IMR-90 (cell line): ENCODE results near the gene VWA5A. TPM values are rescaled to one million over a fixed set of nuclear protein-coding genes. Genes with fewer than 3 reads are reported as not detected.
A peak's percentile ranks its signal among the peaks of the same experiment; 100 is the strongest.

Experiments
- ATAC-seq: fragments of 200-7000 bp; cut with Tn5 transposase; 2 replicates; pipeline ENCODE4 v1.9.1; 2020; ENCODE audit warnings: low read depth, mild to moderate bottlenecking, moderate library complexity
- BruUV-seq: library from RNA; stranded (reverse); fragments of 400-500 nt; replicated peaks from 2 replicates; lab custom pipeline; 2021; lab: Mats Ljungman, UMichigan
- CTCF ChIA-PET: fragments of 300-600 bp; formaldehyde crosslinking; extraction: SDS; loops from one replicate; lab custom pipeline; 2021; ENCODE audit warnings: antibody characterized with exemption; lab: Yijun Ruan, JAX
- POLR2A ChIA-PET: fragments of 300-600 bp; sonication (Branson Sonifier 250); formaldehyde crosslinking; loops from one replicate; lab custom pipeline; 2022; ENCODE audit warnings: antibody characterized with exemption; ENCODE audit not compliant: unreplicated experiment; lab: Charles Lee
- DNase-seq: peaks from one replicate; pipeline ENCODE4 v3.0.0; 2013
- H2AFZ ChIP-seq: replicated peaks from 2 replicates; pipeline ENCODE3; 2013; ENCODE audit warnings: low read length, mild to moderate bottlenecking; ENCODE audit not compliant: poor library complexity
- H2AK5ac ChIP-seq: 2 replicates; pipeline ENCODE4 v1.6.1; 2013; ENCODE audit warnings: low read depth, low read length, inconsistent platforms
- H2AK9ac ChIP-seq: replicated peaks from 2 replicates; pipeline ENCODE3; 2013; ENCODE audit warnings: mild to moderate bottlenecking, low read depth, low read length, moderate library complexity; ENCODE audit not compliant: poor library complexity
- H2BK120ac ChIP-seq: 2 replicates; pipeline ENCODE4 v1.6.1; 2013; ENCODE audit warnings: low read depth, low read length, inconsistent platforms
- H2BK15ac ChIP-seq: 3 replicates; pipeline ENCODE4 v1.6.1; 2013; ENCODE audit warnings: low read depth, low read length, inconsistent platforms
- H2BK20ac ChIP-seq: 2 replicates; pipeline ENCODE4 v1.6.1; 2013; ENCODE audit warnings: low read depth, mild to moderate bottlenecking, inconsistent platforms, low read length, moderate library complexity
- H2BK5ac ChIP-seq: 2 replicates; pipeline ENCODE4 v1.6.1; 2013; ENCODE audit warnings: mild to moderate bottlenecking, low read depth, low read length, inconsistent platforms; ENCODE audit not compliant: poor library complexity, severe bottlenecking
- H3K14ac ChIP-seq: replicated peaks from 2 replicates; pipeline ENCODE4 v1.6.1; 2013; ENCODE audit warnings: low read depth, low read length, inconsistent platforms
- H3K18ac ChIP-seq: 2 replicates; pipeline ENCODE4 v1.6.1; 2013; ENCODE audit warnings: low read depth, low read length, control low read depth
- H3K23ac ChIP-seq: 2 replicates; pipeline ENCODE4 v1.6.1; 2013; ENCODE audit warnings: low read depth, low read length, inconsistent platforms
- H3K27ac ChIP-seq: 2 replicates; pipeline ENCODE4 v1.5.1; 2013; ENCODE audit warnings: mild to moderate bottlenecking, control low read depth, low read length; ENCODE audit not compliant: insufficient read depth
- H3K27me3 ChIP-seq: 2 replicates; pipeline ENCODE4 v1.6.1; 2013; ENCODE audit warnings: low read length; ENCODE audit not compliant: control insufficient read depth, insufficient read depth
- H3K36me3 ChIP-seq: 2 replicates; pipeline ENCODE4 v1.6.1; 2013; ENCODE audit warnings: low read length, mixed read lengths; ENCODE audit not compliant: control insufficient read depth, insufficient read depth
- H3K4ac ChIP-seq: 2 replicates; pipeline ENCODE4 v1.6.1; 2013; ENCODE audit warnings: low read depth, low read length, inconsistent platforms
- H3K4me1 ChIP-seq: 2 replicates; pipeline ENCODE4 v1.6.1; 2013; ENCODE audit warnings: low read length, mixed read lengths; ENCODE audit not compliant: control insufficient read depth, insufficient read depth
- H3K4me2 ChIP-seq: 2 replicates; pipeline ENCODE4 v1.6.1; 2013; ENCODE audit warnings: low read depth, mild to moderate bottlenecking, control low read depth, low read length, moderate library complexity
- H3K4me3 ChIP-seq: 2 replicates; pipeline ENCODE4 v1.5.1; 2013; ENCODE audit warnings: low read depth, mild to moderate bottlenecking, control low read depth, low read length, moderate library complexity; ENCODE audit not compliant: insufficient read depth
- H3K56ac ChIP-seq: 2 replicates; pipeline ENCODE4 v1.6.1; 2013; ENCODE audit warnings: low read length, inconsistent platforms; ENCODE audit not compliant: insufficient read depth; ENCODE audit errors: extremely low read depth
- H3K79me1 ChIP-seq, 2 experiments: 2 replicates each; pipeline ENCODE4 v1.6.1; 2013; ENCODE audit warnings: low read length in 2 of 2, inconsistent platforms in 1 of 2, low read depth in 1 of 2
- H3K9ac ChIP-seq: 2 replicates; pipeline ENCODE4 v1.6.1; 2013; ENCODE audit warnings: low read depth, low read length, control low read depth
- H3K9me1 ChIP-seq: 2 replicates; pipeline ENCODE4 v1.6.1; 2013; ENCODE audit warnings: low read length, inconsistent platforms; ENCODE audit not compliant: insufficient read depth
- H3K9me3 ChIP-seq: 2 replicates; pipeline ENCODE4 v1.6.1; 2013; ENCODE audit warnings: low read length; ENCODE audit not compliant: control insufficient read depth, insufficient read depth
- H4K20me1 ChIP-seq: 2 replicates; pipeline ENCODE4 v1.6.1; 2013; ENCODE audit warnings: low read length, inconsistent platforms; ENCODE audit not compliant: insufficient read depth
- H4K5ac ChIP-seq: 2 replicates; pipeline ENCODE4 v1.6.1; 2013; ENCODE audit warnings: mild to moderate bottlenecking, low read depth, low read length, control low read depth
- H4K8ac ChIP-seq, 2 experiments: 2 replicates each; pipeline ENCODE4 v1.6.1; 2013; ENCODE audit warnings: low read depth in 2 of 2, low read length in 2 of 2, control low read depth in 1 of 2, inconsistent platforms in 1 of 2
- H4K91ac ChIP-seq: 2 replicates; pipeline ENCODE4 v1.6.1; 2013; ENCODE audit warnings: low read depth, low read length, inconsistent platforms; ENCODE audit not compliant: insufficient read depth
- BHLHE40 ChIP-seq: fragments of 150-350 bp; IDR thresholded peaks from 2 replicates; pipeline ENCODE4 v1.6.1; 2016; ENCODE audit warnings: mild to moderate bottlenecking, low read depth, low read length
- CEBPB ChIP-seq: IDR thresholded peaks from 2 replicates; pipeline ENCODE4 v1.6.1; 2012; ENCODE audit warnings: low read depth, low read length, improper control_type of control experiment
- CHD1 ChIP-seq: IDR thresholded peaks from 2 replicates; pipeline ENCODE4 v1.6.1; 2012; ENCODE audit warnings: low read depth, low read length, improper control_type of control experiment
- CTCF ChIP-seq: conservative IDR thresholded peaks from 2 replicates; pipeline ENCODE4 v1.5.1; 2012; ENCODE audit warnings: mild to moderate bottlenecking, low read depth, low read length, improper control_type of control experiment
- ELK1 ChIP-seq: fragments of 150-350 bp; IDR thresholded peaks from 2 replicates; pipeline ENCODE4 v1.6.1; 2016; ENCODE audit warnings: low read depth, mild to moderate bottlenecking, low read length, moderate library complexity, borderline replicate concordance
- MAFK ChIP-seq: IDR thresholded peaks from 2 replicates; pipeline ENCODE4 v1.6.1; 2012; ENCODE audit warnings: low read depth, low read length, improper control_type of control experiment
- MAZ ChIP-seq: IDR thresholded peaks from 2 replicates; pipeline ENCODE4 v1.6.1; 2012; ENCODE audit warnings: low read depth, mild to moderate bottlenecking, low read length, improper control_type of control experiment, moderate library complexity, borderline replicate concordance
- NFE2L2 ChIP-seq: fragments of 150-350 bp; IDR thresholded peaks from 2 replicates; pipeline ENCODE4 v1.6.1; 2016; ENCODE audit warnings: low read depth, mild to moderate bottlenecking, low read length
- SMC3 ChIP-seq: fragments of 150-350 bp; IDR thresholded peaks from 2 replicates; pipeline ENCODE4 v1.6.1; 2016; ENCODE audit warnings: low read depth, mild to moderate bottlenecking, antibody characterized with exemption, low read length, moderate library complexity
- WGBS, 2 experiments: methylation state at CpG; one replicate each; pipeline versions ENCODE4 v1.1.5 to v1.1.7; 2013; ENCODE audit warnings: missing lambda C conversion rate in 2 of 2; ENCODE audit not compliant: insufficient read length in 1 of 2; ENCODE audit errors: extremely low coverage in 2 of 2; 5-methylcytosine and 5-hydroxymethylcytosine counted together
- dilution Hi-C: fragments of 300-500 bp; cut with HindIII; formaldehyde crosslinking; loops from one replicate; pipeline ENCODE4 v1.14.3; 2018; ENCODE audit warnings: low sequenced_read_pairs; ENCODE audit not compliant: unreplicated experiment
- in situ Hi-C: fragments of 300-500 bp; cut with MboI; formaldehyde crosslinking; loops from 3 replicates; pipeline ENCODE4 v1.14.3; 2019; ENCODE audit warnings: low sequenced_read_pairs, inconsistent platforms, mixed read lengths
- intact Hi-C: fragments of 100-400 bp; cut with micrococcal nuclease; formaldehyde crosslinking; loops from 2 replicates; pipeline ENCODE4 v1.10.0; 2022
- polyA plus RNA-seq, 3 experiments: library from polyadenylated mRNA; depleted of rRNA; stranded (reverse); fragments of >200 nt; gene quantifications; 2 replicates each; pipeline ENCODE4 v1.2.3, GENCODE V29; 2012; ENCODE audit warnings: low replicate concordance in 1 of 3
- total RNA-seq: library from RNA; depleted of rRNA; stranded (reverse); fragments of >200 nt; gene quantifications from 2 replicates; pipeline ENCODE4 v1.2.3, GENCODE V29; 2012

The VWA5A gene
- total and polyA plus RNA-seq, 2 of the 4 experiments (the other 2 are of a cell fraction): 5.6 to 6.8 TPM

GRCh38 chr11:124108156-124108555, 7.1 kb upstream of the VWA5A start:
- CTCF ChIA-PET: no interaction called here
- H2BK5ac ChIP-seq: no peak overlapping the region
- H3K23ac ChIP-seq: no peak overlapping the region
- H2AFZ ChIP-seq: no peak overlapping the region
- no peak overlapping the region for H3K4me2 ChIP-seq
- no peak overlapping the region for H2BK120ac ChIP-seq
- no peak overlapping the region for H3K56ac ChIP-seq
- H4K20me1 ChIP-seq: no peaks in the 10 kb centered on the region
- no peak overlapping the region for H3K27ac ChIP-seq
- H3K9ac ChIP-seq: no peak overlapping the region
- no TSS peak for BruUV-seq
- H3K4me1 ChIP-seq: no peaks in the 10 kb centered on the region
- no peak overlapping the region for H2AK5ac ChIP-seq
- no peak overlapping the region for H4K8ac ChIP-seq
- no peak overlapping the region for H2BK15ac ChIP-seq
- H4K5ac ChIP-seq: no peak overlapping the region
- ATAC-seq (no peak; the same call in 1 of the 2 replicates), DNase-seq (peak; percentile 15)
- H3K4me3 ChIP-seq: no peak overlapping the region
- no CpG with 5 or more reads among the region's 1 CpG for WGBS, 2 experiments
- H3K14ac ChIP-seq: no peak overlapping the region
- no peak overlapping the region for H3K4ac ChIP-seq
- in situ Hi-C loops (no loop called here), intact Hi-C loops (no loop called here), dilution Hi-C loops (no loop called here)
- H2AK9ac ChIP-seq: no peak overlapping the region
- no peak overlapping the region for H3K18ac ChIP-seq
- H3K9me1 ChIP-seq: no peaks in the 10 kb centered on the region
- H3K9me3 ChIP-seq: no peaks in the 10 kb centered on the region
- no peak overlapping the region for H2BK20ac ChIP-seq
- peaks cover 9% of the 10 kb centered on the region for H3K27me3 ChIP-seq
- TF ChIP-seq ELK1 (no peak), MAFK (no peak), SMC3 (no peak), BHLHE40 (no peak), CTCF (0 out of 2 replicates have a peak, but pooled peaks have one; percentile 23), NFE2L2 (no peak), MAZ (no peak), CEBPB (no peak), CHD1 (no peak)
- no peaks in the 10 kb centered on the region for H3K79me1 ChIP-seq
- POLR2A ChIA-PET: no interaction called here
- no peaks in the 10 kb centered on the region for H3K36me3 ChIP-seq
- H4K91ac ChIP-seq: no peak overlapping the region
